Non-pigmented ciliary epithelial cell (primary cell): Measurements from ENCODE around the gene NSF.

Experiments used
- DNase-seq: peaks from one replicate; pipeline ENCODE4 v3.0.0-alpha.2; 2010; ENCODE audit warnings: low read depth

NSF gene

GRCh38 chr17:46800573-46800972 is 210.1 kb downstream of the NSF start:
- DNase-seq = no peak

GRCh38 chr17:46802800-46803199 is 212.3 kb downstream of the NSF start:
- DNase-seq = no peak

GRCh38 chr17:46803544-46803943 is 213.1 kb downstream of the NSF start:
- no peak for DNase-seq

GRCh38 chr17:46805771-46806170 is 215.3 kb downstream of the NSF start:
- no peak for DNase-seq
